Immature natural killer cell (primary cell): Measurements from ENCODE around the gene VPS51. TPM values are rescaled to one million over a fixed set of nuclear protein-coding genes. Genes with fewer than 3 reads are reported as not detected.

Experiments
- DNase-seq, 3 donors: peaks; one replicate each; pipeline ENCODE4 v3.0.0; 2022; ENCODE audit warnings: mixed read lengths in 1 of 3
- H3K27ac Mint-ChIP-seq, 6 donors: one replicate each; pipeline ENCODE4 v1.8.0; 2020; ENCODE audit warnings: mixed read lengths in 6 of 6, mild to moderate bottlenecking in 5 of 6, inconsistent platforms in 4 of 6, moderate library complexity in 3 of 6
- H3K27me3 Mint-ChIP-seq, 3 donors: one replicate each; pipeline ENCODE4 v1.8.0; 2020 to 2021; ENCODE audit warnings: low read depth in 3 of 3, mild to moderate bottlenecking in 3 of 3, mixed read lengths in 3 of 3, moderate library complexity in 3 of 3, inconsistent platforms in 1 of 3
- H3K36me3 Mint-ChIP-seq, 3 donors: one replicate each; pipeline ENCODE4 v1.8.0; 2020; ENCODE audit warnings: mixed read lengths in 3 of 3, inconsistent platforms in 2 of 3, mild to moderate bottlenecking in 2 of 3
- H3K4me1 Mint-ChIP-seq, 2 donors: one replicate each; pipeline ENCODE4 v1.8.0; 2020; ENCODE audit warnings: inconsistent platforms in 2 of 2, mild to moderate bottlenecking in 2 of 2, mixed read lengths in 2 of 2, moderate library complexity in 1 of 2
- H3K4me3 Mint-ChIP-seq, 5 donors: one replicate each; pipeline ENCODE4 v1.8.0; 2020; ENCODE audit warnings: mild to moderate bottlenecking in 5 of 5, mixed read lengths in 5 of 5, inconsistent platforms in 3 of 5, moderate library complexity in 3 of 5
- H3K9me3 Mint-ChIP-seq, 6 donors: one replicate each; pipeline ENCODE4 v1.8.0; 2020; ENCODE audit warnings: mild to moderate bottlenecking in 6 of 6, mixed read lengths in 6 of 6, inconsistent platforms in 4 of 6, moderate library complexity in 3 of 6
- polyA plus RNA-seq, 3 donors: library from polyadenylated mRNA; unstranded; fragments of 300-500 nt; fragmentation: Illumina TruSeq; gene quantifications; one replicate each; pipeline ENCODE4 v1.2.3, GENCODE V29; 2021

VPS51 gene
- polyA plus RNA-seq, 3 donors from 2014 or later, result 70.3 to 102 (median 87.7) TPM

- Mint-ChIP-seq H3K27me3 (peaks cover 0 to 2% (median 2%) of the 10 kb centered on the region in 3 donors), H3K27ac (peak overlapping the region in 1 of 6 donors; percentile 63), H3K4me1 (no peaks in the 10 kb centered on the region), H3K36me3 (no peaks in the 10 kb centered on the region), H3K9me3 (no peaks in the 10 kb centered on the region), H3K4me3 (no peak overlapping the region)
- DNase-seq, result no peak
Measured at GRCh38 chr11:65150509-65151299, 54.7 kb downstream of the VPS51 start.

- H3K4me3 Mint-ChIP-seq, result no peak overlapping the region
- H3K27ac Mint-ChIP-seq, result peak overlapping the region in 1 of 6 donors; percentile 17
- peaks cover 0 to 2% (median 2%) of the 10 kb centered on the region in 3 donors for H3K27me3 Mint-ChIP-seq
- DNase-seq, result no peak
- H3K4me1 Mint-ChIP-seq, result no peaks in the 10 kb centered on the region
- H3K9me3 Mint-ChIP-seq, result no peaks in the 10 kb centered on the region
- no peaks in the 10 kb centered on the region for H3K36me3 Mint-ChIP-seq
Measured at GRCh38 chr11:65151331-65151899, 55.4 kb downstream of the VPS51 start.

- H3K9me3 Mint-ChIP-seq, result no peaks in the 10 kb centered on the region
- H3K4me1 Mint-ChIP-seq, result no peaks in the 10 kb centered on the region
- H3K27me3 Mint-ChIP-seq, result peaks cover 0 to 2% (median 2%) of the 10 kb centered on the region in 3 donors
- H3K27ac Mint-ChIP-seq, result peak overlapping the region in 1 of 6 donors; percentile 46
- no peak overlapping the region for H3K4me3 Mint-ChIP-seq
- H3K36me3 Mint-ChIP-seq, result no peaks in the 10 kb centered on the region
- DNase-seq, result no peak
Measured at GRCh38 chr11:65152122-65152521, 56.1 kb downstream of the VPS51 start.

GRCh38 chr11:65156256-65156655 lies 60.2 kb downstream of the VPS51 start:
- no peak overlapping the region for H3K27ac Mint-ChIP-seq

GRCh38 chr11:65156926-65157325 lies 60.9 kb downstream of the VPS51 start:
- H3K9me3 Mint-ChIP-seq, result no peaks in the 10 kb centered on the region
- H3K27me3 Mint-ChIP-seq, result peaks cover 0 to 3% (median 2%) of the 10 kb centered on the region in 3 donors
- H3K4me3 Mint-ChIP-seq, result no peak overlapping the region

More at GRCh38 chr11:65156256-65156655, 60.2 kb downstream of the VPS51 start:
- Mint-ChIP-seq H3K36me3 (no peaks in the 10 kb centered on the region), H3K4me3 (no peak overlapping the region), H3K4me1 (no peaks in the 10 kb centered on the region), H3K27me3 (peaks cover 0 to 4% (median 2%) of the 10 kb centered on the region in 3 donors), H3K9me3 (no peaks in the 10 kb centered on the region)
- DNase-seq, result no peak

GRCh38 chr11:65157336-65157735 lies 61.3 kb downstream of the VPS51 start:
- H3K9me3 Mint-ChIP-seq, result no peaks in the 10 kb centered on the region
- H3K27me3 Mint-ChIP-seq, result peaks cover 0 to 3% (median 2%) of the 10 kb centered on the region in 3 donors
- H3K36me3 Mint-ChIP-seq, result no peaks in the 10 kb centered on the region
- no peaks in the 10 kb centered on the region for H3K4me1 Mint-ChIP-seq
- H3K27ac Mint-ChIP-seq, result no peak overlapping the region
- no peak for DNase-seq
- no peak overlapping the region for H3K4me3 Mint-ChIP-seq

More at GRCh38 chr11:65156926-65157325, 60.9 kb downstream of the VPS51 start:
- Mint-ChIP-seq H3K36me3 (no peaks in the 10 kb centered on the region), H3K4me1 (no peaks in the 10 kb centered on the region), H3K27ac (no peak overlapping the region)
- DNase-seq, result no peak

- Mint-ChIP-seq H3K4me1 (no peaks in the 10 kb centered on the region), H3K9me3 (no peaks in the 10 kb centered on the region), H3K4me3 (no peak overlapping the region), H3K27me3 (peaks cover 2 to 3% (median 3%) of the 10 kb centered on the region in 3 donors), H3K36me3 (no peaks in the 10 kb centered on the region), H3K27ac (no peak overlapping the region)
- DNase-seq, result no peak
Measured at GRCh38 chr11:65159012-65159411, 63.0 kb downstream of the VPS51 start.

GRCh38 chr11:65160643-65161042 lies 64.6 kb downstream of the VPS51 start:
- no peak for DNase-seq
- Mint-ChIP-seq H3K4me3 (no peak overlapping the region), H3K36me3 (no peaks in the 10 kb centered on the region), H3K4me1 (no peaks in the 10 kb centered on the region), H3K9me3 (no peaks in the 10 kb centered on the region), H3K27ac (no peak overlapping the region), H3K27me3 (peaks cover 2 to 3% (median 3%) of the 10 kb centered on the region in 3 donors)

Other genes starting within 250 kb of the VPS51 start
- 100 to 1,000 TPM; 136 to 247 (median 160) TPM for gene EHD1, start 217.6 kb upstream of the VPS51 start, polyA plus RNA-seq
- gene ATG2A, start 179.0 kb upstream of the VPS51 start, polyA plus RNA-seq, result 10 to 100 TPM in 1 of 3 donors, 1 to 10 TPM in 2; 3.7 to 10.0 (median 6.7) TPM
- 10 to 100 TPM in 2 of 3 donors, 1 to 10 TPM in 1; 7.8 to 14.6 (median 14.0) TPM for gene PPP2R5B, start 171.5 kb upstream of the VPS51 start, polyA plus RNA-seq
- not detected for gene GPHA2, start 160.3 kb upstream of the VPS51 start, polyA plus RNA-seq
- not detected for gene MAJIN, start 124.1 kb upstream of the VPS51 start, polyA plus RNA-seq
- gene BATF2, start 99.2 kb upstream of the VPS51 start, polyA plus RNA-seq, result not detected
- gene ARL2, start 82.1 kb upstream of the VPS51 start, polyA plus RNA-seq, result 100 to 1,000 TPM in 1 of 3 donors, 10 to 100 TPM in 2; 79.1 to 101 (median 80.1) TPM
- 10 to 100 TPM; 14.5 to 20.6 (median 19.9) TPM for gene SNX15, start 68.8 kb upstream of the VPS51 start, polyA plus RNA-seq
- 10 to 100 TPM in 1 of 3 donors, 1 to 10 TPM in 2; 3.8 to 11.7 (median 9.2) TPM for gene SAC3D1, start 55.0 kb upstream of the VPS51 start, polyA plus RNA-seq
- gene NAALADL1, start 37.7 kb upstream of the VPS51 start, polyA plus RNA-seq, result 100 to 1,000 TPM in 1 of 3 donors, 10 to 100 TPM in 2; 64.4 to 103 (median 88.7) TPM
- gene CDCA5, start 12.2 kb upstream of the VPS51 start, polyA plus RNA-seq, result 1 to 10 TPM; 1.8 to 2.9 (median 2.4) TPM
- gene ZFPL1, start 12.0 kb upstream of the VPS51 start, polyA plus RNA-seq, result 10 to 100 TPM; 28.3 to 31.2 (median 29.8) TPM
- gene TM7SF2, start 15.7 kb downstream of the VPS51 start, polyA plus RNA-seq, result 10 to 100 TPM; 12.8 to 16.8 (median 15.4) TPM
- gene ZNHIT2, start 21.5 kb downstream of the VPS51 start, polyA plus RNA-seq, result 10 to 100 TPM; 15.5 to 25.8 (median 23.9) TPM
- gene FAU, start 25.9 kb downstream of the VPS51 start, polyA plus RNA-seq, result 1,000 to 10,000 TPM in 1 of 3 donors, 100 to 1,000 TPM in 2; 576 to 1,241 (median 681) TPM
- gene MRPL49, start 26.1 kb downstream of the VPS51 start, polyA plus RNA-seq, result 100 to 1,000 TPM in 2 of 3 donors, 10 to 100 TPM in 1; 98.3 to 113 (median 105) TPM
- gene SYVN1, start 38.3 kb downstream of the VPS51 start, polyA plus RNA-seq, result 10 to 100 TPM in 1 of 3 donors, 1 to 10 TPM in 2; 2.3 to 21.8 (median 7.7) TPM
- gene SPDYC, start 74.0 kb downstream of the VPS51 start, polyA plus RNA-seq, result not detected
- 100 to 1,000 TPM; 124 to 155 (median 148) TPM for gene CAPN1, start 85.7 kb downstream of the VPS51 start, polyA plus RNA-seq
- gene POLA2, start 165.7 kb downstream of the VPS51 start, polyA plus RNA-seq, result 10 to 100 TPM; 10.1 to 11.8 (median 11.8) TPM
- gene CDC42EP2, start 218.7 kb downstream of the VPS51 start, polyA plus RNA-seq, result not detected
- 10 to 100 TPM; 44.9 to 63.5 (median 53.9) TPM for gene DPF2, start 237.6 kb downstream of the VPS51 start, polyA plus RNA-seq